Measurements from ENCODE around the gene SH3BP2.

SH3BP2 gene

DNA sequence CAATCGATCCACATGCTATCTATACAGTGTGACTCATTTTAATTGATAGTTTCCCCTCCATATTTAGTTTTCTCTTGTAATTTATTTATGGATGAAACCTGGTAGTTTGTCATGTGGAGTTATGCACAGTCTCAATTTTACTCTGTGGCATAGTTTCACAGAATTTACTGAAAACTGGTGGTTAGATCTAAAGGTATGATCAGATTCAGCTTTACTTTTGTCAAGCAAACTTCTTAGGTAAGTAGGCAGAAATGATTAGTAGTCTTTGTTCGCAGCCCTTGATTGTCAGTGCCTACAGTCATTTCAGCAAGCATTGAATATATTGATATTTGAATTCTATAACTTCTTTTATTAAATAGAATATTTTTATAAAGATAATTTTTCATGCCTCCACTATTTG is 53.3 kb downstream of the SH3BP2 start:
- H4K20me1 ChIP-seq (ENCODE audit: insufficient read depth, low read length, poor library complexity, severe bottlenecking) = peaks cover 47% of the 10 kb centered on the region
- H3K4me1 ChIP-seq (ENCODE audit: insufficient read depth, low read length, poor library complexity, severe bottlenecking) = peaks cover 48% of the 10 kb centered on the region
- H3K9me2 ChIP-seq (replicated peaks; ENCODE audit: low read depth, low read length) = no peaks in the 10 kb centered on the region
- no peaks in the 10 kb centered on the region for H3K36me3 ChIP-seq (ENCODE audit: insufficient read depth, low read length)
- peak overlapping the region; percentile 81 for H3K9ac ChIP-seq (ENCODE audit: low read depth, low read length, poor library complexity, severe bottlenecking)
- TF ChIP-seq EZH2phosphoT487 (IDR thresholded peaks at IDR 0.05; ENCODE audit: borderline replicate concordance) = no peak
- H3K4me2 ChIP-seq (ENCODE audit: low read depth, low read length, poor library complexity, severe bottlenecking) = peak overlapping the region; percentile 80
- H2AFZ ChIP-seq (ENCODE audit: low read length) = no peak overlapping the region
- H3F3A ChIP-seq (ENCODE audit: low read depth) = no peaks in the 10 kb centered on the region; the same call in 1 of the 2 replicates
- H3K79me2 ChIP-seq (ENCODE audit: insufficient read depth, low read length) = peaks cover 78% of the 10 kb centered on the region
- H3K4me3 ChIP-seq (ENCODE audit: low read length, poor library complexity, severe bottlenecking) = peak overlapping the region; percentile 99
- no peaks in the 10 kb centered on the region for H3K27me3 ChIP-seq (ENCODE audit: insufficient read depth, low read length, poor library complexity, severe bottlenecking)
- H3K9me3 ChIP-seq (ENCODE audit: insufficient read depth, low read depth, low read length) = no peaks in the 10 kb centered on the region

DNA sequence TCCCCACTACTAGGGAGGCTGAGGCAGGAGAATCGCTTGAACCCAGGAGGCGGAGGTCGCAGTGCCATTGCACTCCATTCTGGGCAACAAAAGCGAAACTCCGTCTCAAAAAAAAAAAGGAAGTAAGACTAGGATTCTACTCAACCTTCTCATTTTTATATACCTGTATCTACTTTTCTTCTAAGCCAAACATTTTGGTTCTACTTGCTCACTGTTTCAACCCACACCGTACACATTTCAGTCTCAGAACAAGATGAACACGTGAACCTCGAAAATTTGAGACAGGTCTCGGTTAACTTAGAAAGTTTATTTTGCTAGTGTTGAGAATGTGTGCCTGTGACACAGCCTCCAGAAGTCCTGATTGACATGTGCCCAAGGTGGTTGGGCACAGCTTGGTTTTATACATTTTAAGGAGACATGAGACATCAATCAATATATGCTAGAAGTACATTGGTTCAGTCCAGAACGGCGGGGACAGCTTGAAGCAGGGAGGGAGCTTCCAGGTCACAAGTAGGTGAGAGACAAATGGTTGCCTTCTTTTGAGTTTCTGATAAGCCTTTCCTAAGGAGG is 54.5 kb downstream of the SH3BP2 start:
- Histone ChIP-seq H3K9me2 (replicated peaks; ENCODE audit: low read depth, low read length) (no peaks in the 10 kb centered on the region), H3K9ac (ENCODE audit: low read depth, low read length, poor library complexity, severe bottlenecking) (no peak overlapping the region), H3K36me3 (ENCODE audit: insufficient read depth, low read length) (no peaks in the 10 kb centered on the region), H2AFZ (ENCODE audit: low read length) (no peak overlapping the region), H4K20me1 (ENCODE audit: insufficient read depth, low read length, poor library complexity, severe bottlenecking) (peaks cover 51% of the 10 kb centered on the region), H3F3A (ENCODE audit: low read depth) (no peaks in the 10 kb centered on the region; the same call in 1 of the 2 replicates), H3K27me3 (ENCODE audit: insufficient read depth, low read length, poor library complexity, severe bottlenecking) (no peaks in the 10 kb centered on the region), H3K9me3 (ENCODE audit: insufficient read depth, low read depth, low read length) (no peaks in the 10 kb centered on the region), H3K4me1 (ENCODE audit: insufficient read depth, low read length, poor library complexity, severe bottlenecking) (peaks cover 55% of the 10 kb centered on the region), H3K79me2 (ENCODE audit: insufficient read depth, low read length) (peaks cover 80% of the 10 kb centered on the region), H3K4me2 (ENCODE audit: low read depth, low read length, poor library complexity, severe bottlenecking) (peak overlapping the region; percentile 49), H3K4me3 (ENCODE audit: low read length, poor library complexity, severe bottlenecking) (peak overlapping the region; percentile 17)
- TF ChIP-seq, protein P1, sequence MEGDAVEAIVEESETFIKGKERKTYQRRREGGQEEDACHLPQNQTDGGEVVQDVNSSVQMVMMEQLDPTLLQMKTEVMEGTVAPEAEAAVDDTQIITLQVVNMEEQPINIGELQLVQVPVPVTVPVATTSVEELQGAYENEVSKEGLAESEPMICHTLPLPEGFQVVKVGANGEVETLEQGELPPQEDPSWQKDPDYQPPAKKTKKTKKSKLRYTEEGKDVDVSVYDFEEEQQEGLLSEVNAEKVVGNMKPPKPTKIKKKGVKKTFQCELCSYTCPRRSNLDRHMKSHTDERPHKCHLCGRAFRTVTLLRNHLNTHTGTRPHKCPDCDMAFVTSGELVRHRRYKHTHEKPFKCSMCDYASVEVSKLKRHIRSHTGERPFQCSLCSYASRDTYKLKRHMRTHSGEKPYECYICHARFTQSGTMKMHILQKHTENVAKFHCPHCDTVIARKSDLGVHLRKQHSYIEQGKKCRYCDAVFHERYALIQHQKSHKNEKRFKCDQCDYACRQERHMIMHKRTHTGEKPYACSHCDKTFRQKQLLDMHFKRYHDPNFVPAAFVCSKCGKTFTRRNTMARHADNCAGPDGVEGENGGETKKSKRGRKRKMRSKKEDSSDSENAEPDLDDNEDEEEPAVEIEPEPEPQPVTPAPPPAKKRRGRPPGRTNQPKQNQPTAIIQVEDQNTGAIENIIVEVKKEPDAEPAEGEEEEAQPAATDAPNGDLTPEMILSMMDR (conservative IDR thresholded peaks at IDR 0.05; ENCODE audit: low read length) = no peak
- TF ChIP-seq EZH2phosphoT487 (IDR thresholded peaks at IDR 0.05; ENCODE audit: borderline replicate concordance) = no peak

DNA sequence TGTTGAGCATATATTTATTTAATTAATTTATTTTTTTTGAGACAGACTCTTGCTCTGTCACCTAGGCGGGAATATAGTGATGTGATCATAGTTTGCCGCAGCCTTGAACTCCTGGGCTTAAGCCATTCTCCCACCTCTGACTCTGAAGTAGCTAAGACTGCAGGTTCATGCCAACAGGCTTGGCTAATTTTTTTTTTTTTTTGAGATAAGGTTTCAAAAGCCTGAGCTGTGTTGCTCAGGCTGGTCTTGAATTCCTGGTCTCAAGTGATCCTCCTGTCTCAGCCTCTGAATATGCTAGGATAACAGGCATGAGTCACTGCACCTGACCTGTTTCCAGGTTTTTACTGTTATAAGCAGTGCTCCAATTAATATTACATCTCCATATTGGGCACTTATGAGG is 55.6 kb downstream of the SH3BP2 start:
- Histone ChIP-seq H3K27me3 (ENCODE audit: insufficient read depth, low read length, poor library complexity, severe bottlenecking) (no peaks in the 10 kb centered on the region), H3K9ac (ENCODE audit: low read depth, low read length, poor library complexity, severe bottlenecking) (no peak overlapping the region), H3K4me2 (ENCODE audit: low read depth, low read length, poor library complexity, severe bottlenecking) (peak overlapping the region; percentile 49), H2AFZ (ENCODE audit: low read length) (no peak overlapping the region), H3K4me1 (ENCODE audit: insufficient read depth, low read length, poor library complexity, severe bottlenecking) (peaks cover 58% of the 10 kb centered on the region), H3K79me2 (ENCODE audit: insufficient read depth, low read length) (peaks cover 79% of the 10 kb centered on the region), H3K4me3 (ENCODE audit: low read length, poor library complexity, severe bottlenecking) (no peak overlapping the region), H3K9me2 (replicated peaks; ENCODE audit: low read depth, low read length) (no peaks in the 10 kb centered on the region), H4K20me1 (ENCODE audit: insufficient read depth, low read length, poor library complexity, severe bottlenecking) (peaks cover 62% of the 10 kb centered on the region), H3K9me3 (ENCODE audit: insufficient read depth, low read depth, low read length) (no peaks in the 10 kb centered on the region), H3K36me3 (ENCODE audit: insufficient read depth, low read length) (no peaks in the 10 kb centered on the region), H3F3A (ENCODE audit: low read depth) (no peaks in the 10 kb centered on the region; the same call in 1 of the 2 replicates)
- no peak for TF ChIP-seq EZH2phosphoT487 (IDR thresholded peaks at IDR 0.05; ENCODE audit: borderline replicate concordance)
- TF ChIP-seq, protein P1 (conservative IDR thresholded peaks at IDR 0.05; ENCODE audit: low read length) = no peak
